K562 (cell line): ENCODE measurements around the gene SLC5A11. TPM values are rescaled to one million over a fixed set of nuclear protein-coding genes. Genes with fewer than 3 reads are reported as not detected.

Experiments used
- CBFA2T2 ChIP-seq: fragments of 450-650 bp; conservative IDR thresholded peaks from 2 replicates; pipeline ENCODE4 v1.6.1; 2017; ENCODE audit warnings: mild to moderate bottlenecking
- CEBPB ChIP-seq: fragments of 450-650 bp; IDR thresholded peaks from 2 replicates; pipeline ENCODE4 v1.6.1; 2016; ENCODE audit warnings: missing genetic modification characterization, missing compliant biosample characterization
- CXXC5 ChIP-seq: fragments of 250-450 bp; sonication (Bioruptor Pico); IDR thresholded peaks from 2 replicates; pipeline ENCODE4 v1.8.0; 2022; ENCODE audit warnings: inconsistent platforms, mild to moderate bottlenecking, moderate library complexity
- E2F6 ChIP-seq, 2 experiments: IDR thresholded peaks; 2 replicates each; pipeline ENCODE4 v1.6.1; 2011; ENCODE audit warnings: borderline replicate concordance in 1 of 2, control low read depth in 1 of 2, low read depth in 1 of 2, low read length in 1 of 2, mild to moderate bottlenecking in 1 of 2, mixed read lengths in 1 of 2, moderate library complexity in 1 of 2; ENCODE audit not compliant: insufficient read depth in 1 of 2, insufficient read length in 1 of 2, poor library complexity in 1 of 2, severe bottlenecking in 1 of 2; ENCODE audit errors: extremely low read depth in 1 of 2
- GATAD2A ChIP-seq: fragments of 450-650 bp; IDR thresholded peaks from 2 replicates; pipeline ENCODE4 v1.6.1; 2017
- L3MBTL2 ChIP-seq: fragments of 450-650 bp; IDR thresholded peaks from 2 replicates; pipeline ENCODE4 v1.6.1; 2016; ENCODE audit warnings: mild to moderate bottlenecking, moderate library complexity
- MTA1 ChIP-seq: fragments of 450-650 bp; IDR thresholded peaks from 2 replicates; pipeline ENCODE4 v1.6.1; 2017; ENCODE audit warnings: borderline replicate concordance
- NFYB ChIP-seq: IDR thresholded peaks from 2 replicates; pipeline ENCODE4 v1.6.1; 2011; ENCODE audit warnings: mild to moderate bottlenecking, moderate library complexity; ENCODE audit not compliant: insufficient read length; ENCODE audit errors: extremely low read depth
- RBM25 ChIP-seq: fragments of 200-400 bp; formaldehyde crosslinking; IDR thresholded peaks from 2 replicates; pipeline ENCODE4 v1.6.1; 2018; ENCODE audit warnings: low read length, low read depth, moderate library complexity; ENCODE audit not compliant: severe bottlenecking
- TOE1 ChIP-seq, 2 experiments: fragments of 450-650 bp in 1 of 2; sonication (generic) in 1 of 2; formaldehyde crosslinking in 1 of 2; IDR thresholded peaks; 2 replicates each; pipeline versions ENCODE4 v1.7.1 to v1.8.0; 2016 to 2022; ENCODE audit warnings: borderline replicate concordance in 2 of 2, mild to moderate bottlenecking in 2 of 2, antibody characterized with exemption in 1 of 2, inconsistent platforms in 1 of 2, low read depth in 1 of 2, missing genetic modification reagents in 1 of 2, moderate library complexity in 1 of 2
- polyA plus RNA-seq, 8 experiments: library from polyadenylated mRNA; depleted of rRNA in 4 of 8; stranded (reverse) in 5 of 8; unstranded in 3 of 8; fragments of >200 nt; fragmentation: Nextera tagmentation in 2 of 8; fragmentation: Illumina TruSeq in 1 of 8; extraction: Ambion mirVana in 2 of 8; extraction: Trizol in 1 of 8; gene quantifications; 2 replicates each; pipeline versions ENCODE4 v1.2.1 to v1.2.3, GENCODE V29; 2011 to 2014; ENCODE audit warnings: inconsistent platforms in 1 of 8, missing spikeins in 1 of 8
- total RNA-seq, 7 experiments: library from RNA; depleted of rRNA in 6 of 7; stranded (reverse); fragments of >200 nt in 6 of 7; fragmentation: Illumina TruSeq in 2 of 7; extraction: Trizol in 2 of 7; gene quantifications; 2 replicates each; pipeline versions ENCODE4 v1.2.1 to v1.2.3, GENCODE V29; 2011 to 2021; ENCODE audit warnings: low replicate concordance in 1 of 7
- TF ChIP-seq, protein P1 (sequence below): sonication (generic); formaldehyde crosslinking; IDR thresholded peaks from 2 replicates; pipeline ENCODE4 v1.5.0; 2020; ENCODE audit warnings: missing genetic modification reagents

The SLC5A11 gene
- total and polyA plus RNA-seq, 9 of the 15 experiments (the other 6 are each of a cell fraction or from before 2014, with no cell fraction given) = 0.04 to 0.25 (median 0.11) TPM; not detected in 3

DNA sequence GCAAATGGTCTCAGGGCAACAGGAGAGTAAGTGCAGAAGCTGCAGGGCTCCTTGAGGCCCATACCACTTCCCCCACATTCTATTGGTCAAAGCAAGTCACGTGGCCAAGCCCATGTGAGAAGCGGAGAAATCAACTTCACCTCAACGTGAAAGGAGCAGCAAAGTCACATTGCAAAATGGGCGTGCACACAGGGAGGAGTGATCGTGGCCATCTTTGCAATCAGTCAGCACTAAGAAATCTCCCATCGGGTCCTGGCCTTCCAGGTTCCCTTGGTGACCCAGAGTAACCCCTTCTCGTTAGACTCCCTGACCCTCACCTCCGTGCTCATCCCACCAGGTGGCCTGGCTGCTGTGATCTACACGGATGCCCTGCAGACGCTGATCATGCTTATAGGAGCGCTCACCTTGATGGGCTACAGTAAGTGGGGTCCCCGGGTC, 38.0 kb downstream of the SLC5A11 start (continued):
- TF ChIP-seq MTA1 = no peak
- TF ChIP-seq GATAD2A = no peak
- 0 out of 2 replicates have a peak, but pooled peaks have one; percentile 11 for TF ChIP-seq CEBPB
- peak; percentile 70; the same call in 1 of the 2 replicates for TF ChIP-seq TOE1 (IDR thresholded peaks at IDR 0.05; ENCODE audit: borderline replicate concordance)
- TF ChIP-seq TOE1 (CRISPR knock-in tag; IDR thresholded peaks at IDR 0.05; ENCODE audit: borderline replicate concordance, low read depth) = no peak
- 0 out of 2 replicates have a peak, but pooled peaks have one; percentile 12 for TF ChIP-seq CXXC5 (CRISPR knock-in tag)
- peak; percentile 68 for TF ChIP-seq CBFA2T2
- TF ChIP-seq E2F6 (IDR thresholded peaks at IDR 0.05; ENCODE audit: borderline replicate concordance in 1 of 2, extremely low read depth in 1 of 2, insufficient read depth in 1 of 2, insufficient read length in 1 of 2, low read depth in 1 of 2, low read length in 1 of 2, poor library complexity in 1 of 2, severe bottlenecking in 1 of 2) = peak in 1 of 2 experiments; percentile 61
- peak; percentile 89 for TF ChIP-seq NFYB
- TF ChIP-seq, protein P1, sequence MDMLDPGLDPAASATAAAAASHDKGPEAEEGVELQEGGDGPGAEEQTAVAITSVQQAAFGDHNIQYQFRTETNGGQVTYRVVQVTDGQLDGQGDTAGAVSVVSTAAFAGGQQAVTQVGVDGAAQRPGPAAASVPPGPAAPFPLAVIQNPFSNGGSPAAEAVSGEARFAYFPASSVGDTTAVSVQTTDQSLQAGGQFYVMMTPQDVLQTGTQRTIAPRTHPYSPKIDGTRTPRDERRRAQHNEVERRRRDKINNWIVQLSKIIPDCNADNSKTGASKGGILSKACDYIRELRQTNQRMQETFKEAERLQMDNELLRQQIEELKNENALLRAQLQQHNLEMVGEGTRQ (CRISPR knock-in tag) = peak; percentile 94
- peak; percentile 71 for TF ChIP-seq L3MBTL2
- TF ChIP-seq RBM25 = peak; percentile 50
